GM13977 (cell line): ENCODE data around the gene GJC2.

Source experiments
- DNase-seq: peaks from one replicate; pipeline ENCODE4 v3.0.0; 2012; ENCODE audit warnings: low spot score
- CTCF ChIP-seq: IDR thresholded peaks from 2 replicates; pipeline ENCODE4 v1.5.1; 2012; ENCODE audit warnings: mild to moderate bottlenecking, control low read depth; ENCODE audit not compliant: insufficient read depth; ENCODE audit errors: extremely low read depth, missing control alignments
- in situ Hi-C: fragments of 300-500 bp; cut with MboI; formaldehyde crosslinking; loops from one replicate; pipeline ENCODE4 v1.12.0; 2022; ENCODE audit warnings: low sequenced_read_pairs, low pct_unique_long_range_greater_than_20kb, mixed read lengths, inconsistent platforms; ENCODE audit not compliant: unreplicated experiment

Gene GJC2

GRCh38 chr1:228174482-228175315 lies 25.0 kb downstream of the GJC2 start:
- no peak for TF ChIP-seq CTCF
- no peak for DNase-seq
- in situ Hi-C loops: no loop called here

GRCh38 chr1:228175316-228176023 lies 25.7 kb downstream of the GJC2 start:
- no peak for TF ChIP-seq CTCF
- DNase-seq: no peak
- in situ Hi-C loops: no loop called here

DNA sequence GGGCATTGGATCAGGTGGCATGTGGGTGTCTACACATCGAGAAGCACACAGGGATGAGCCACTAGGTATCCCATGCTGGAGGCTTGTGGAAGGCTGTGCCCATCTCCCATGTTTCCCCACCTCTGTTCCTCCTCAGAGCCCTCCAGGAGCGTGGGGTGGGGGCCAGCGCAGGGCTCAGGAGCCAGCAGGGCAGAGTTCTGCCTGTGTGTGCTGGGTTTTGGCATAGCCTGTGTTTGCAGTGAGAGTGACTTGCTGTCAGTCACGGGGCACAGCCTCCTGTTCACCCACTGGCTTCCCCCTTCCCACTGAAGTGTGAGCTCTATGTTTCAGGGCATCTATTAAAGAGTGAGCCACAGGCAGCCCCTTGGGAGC lies 26.3 kb downstream of the GJC2 start:
- in situ Hi-C loops: no loop called here

DNA sequence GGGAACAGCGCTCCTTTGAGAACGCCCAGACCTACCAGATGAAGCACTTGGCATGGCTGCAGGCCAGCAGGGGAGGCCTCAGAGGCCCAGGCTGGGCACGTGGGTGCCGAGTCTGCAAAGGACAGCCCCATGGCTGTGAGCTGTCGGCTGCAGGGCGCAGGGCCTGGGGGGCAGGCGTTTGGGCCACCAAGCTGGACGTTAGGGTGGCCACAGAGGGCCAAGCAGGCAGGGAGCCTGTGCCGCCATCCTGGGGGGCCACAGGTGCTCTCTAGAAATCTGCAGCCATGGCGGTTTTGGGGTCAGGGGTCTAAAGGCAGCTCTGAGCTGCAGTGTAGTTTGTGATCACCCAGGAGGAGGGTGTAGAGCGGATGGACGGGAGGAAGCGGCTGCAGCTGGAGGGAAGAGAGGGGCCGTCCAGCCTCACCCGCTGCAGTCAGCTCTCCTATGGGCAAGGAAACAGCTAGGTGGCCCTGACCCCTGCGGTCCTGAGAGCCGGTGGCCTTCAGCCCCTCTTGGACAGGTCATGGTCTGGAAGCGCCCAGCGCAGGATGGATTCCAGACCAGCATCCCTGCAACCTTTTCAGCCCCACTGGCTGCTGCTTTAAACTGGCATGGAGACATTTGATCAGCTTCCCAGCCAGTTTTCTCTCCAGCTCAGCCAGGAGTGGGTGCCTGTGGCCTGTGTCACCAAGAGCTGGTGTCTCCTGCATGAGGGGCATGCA lies 26.9 kb downstream of the GJC2 start:
- TF ChIP-seq CTCF: no peak
- in situ Hi-C loops: no loop called here
- DNase-seq: no peak

More for the DNA sequence above, 26.3 kb downstream of the GJC2 start:
- TF ChIP-seq CTCF: no peak
- DNase-seq: no peak

- TF ChIP-seq CTCF: no peak
- in situ Hi-C loops: no loop called here
- DNase-seq: no peak
These were observed 27.4 kb downstream of the GJC2 start for GRCh38 chr1:228177183-228177475.

- in situ Hi-C loops: no loop called here
- TF ChIP-seq CTCF: no peak
- DNase-seq: no peak
These were observed 28.3 kb downstream of the GJC2 start for GRCh38 chr1:228177721-228178710.
